GM11168 (cell line): Measurements from ENCODE around the gene REEP5.
"Not testable (repeated sequence)": the region's sequence is repeated elsewhere in the genome, so short reads cannot be mapped to it uniquely, and the experiment has no call there.

Source experiments
- in situ Hi-C: fragments of 300-500 bp; cut with MboI; formaldehyde crosslinking; loops from one replicate; pipeline ENCODE4 v1.12.0; 2022; ENCODE audit warnings: low sequenced_read_pairs; ENCODE audit not compliant: unreplicated experiment

Gene REEP5

GRCh38 chr5:112895682-112896081 lies 26.3 kb downstream of the REEP5 start:
- in situ Hi-C loops = no loop called here

DNA sequence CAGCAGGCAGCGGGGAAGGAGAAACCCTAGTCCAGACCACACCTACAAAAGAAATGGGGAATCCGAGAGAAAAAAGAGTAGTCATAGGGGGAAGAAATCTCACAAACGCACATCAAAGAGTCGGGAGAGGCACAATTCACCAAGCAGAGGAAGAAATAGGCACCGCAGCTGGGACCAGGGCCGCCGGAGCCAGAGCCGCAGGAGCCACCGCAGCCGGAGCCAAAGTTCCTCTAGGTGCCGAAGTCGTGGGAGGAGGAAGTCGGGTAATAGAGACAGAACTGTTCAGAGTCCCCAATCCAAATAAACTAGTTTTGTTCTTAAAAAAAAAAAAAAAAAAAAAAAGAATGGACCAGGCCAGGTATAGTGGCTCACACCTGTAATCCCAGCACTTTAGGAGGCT lies 29.3 kb downstream of the REEP5 start:
- in situ Hi-C loops = no loop called here

DNA sequence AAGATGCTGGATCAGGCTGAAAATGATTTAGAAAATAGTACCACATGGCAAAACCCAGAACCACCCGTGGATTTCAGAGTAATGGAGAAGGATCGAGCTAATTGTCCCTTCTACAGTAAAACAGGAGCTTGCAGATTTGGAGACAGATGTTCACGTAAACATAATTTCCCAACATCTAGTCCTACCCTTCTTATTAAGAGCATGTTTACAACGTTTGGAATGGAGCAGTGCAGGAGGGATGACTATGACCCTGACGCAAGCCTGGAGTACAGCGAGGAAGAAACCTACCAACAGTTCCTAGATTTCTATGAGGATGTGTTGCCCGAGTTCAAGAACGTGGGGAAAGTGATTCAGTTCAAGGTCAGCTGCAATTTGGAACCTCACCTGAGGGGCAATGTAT lies 30.0 kb downstream of the REEP5 start:
- in situ Hi-C loops = not testable (repeated sequence)

- in situ Hi-C loops = no loop called here
Measured at GRCh38 chr5:112886975-112887374, 35.1 kb downstream of the REEP5 start.

- in situ Hi-C loops = no loop called here
Measured at GRCh38 chr5:112885001-112885400, 37.0 kb downstream of the REEP5 start.

DNA sequence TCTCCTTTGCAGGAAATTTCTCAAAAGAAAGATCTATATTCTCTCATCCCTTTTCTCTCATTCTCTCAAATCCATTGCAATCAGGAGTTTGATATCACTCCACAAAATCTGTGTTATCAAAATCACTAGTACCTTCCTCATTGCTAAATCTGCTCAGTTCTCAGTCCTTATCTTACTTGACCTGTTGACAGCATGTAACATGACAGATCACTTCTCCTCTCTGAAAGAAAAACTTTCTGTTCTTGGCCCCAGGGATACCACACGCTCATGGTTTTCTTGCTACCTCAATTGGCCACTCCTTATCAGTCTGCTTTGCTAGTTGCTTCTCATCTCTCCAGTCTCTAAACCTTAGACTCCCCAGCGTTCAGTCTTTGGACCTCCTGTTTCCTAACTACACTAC lies 38.8 kb downstream of the REEP5 start:
- in situ Hi-C loops = no loop called here

- in situ Hi-C loops = no loop called here
Measured at GRCh38 chr5:112880219-112880964, 41.6 kb downstream of the REEP5 start.

DNA sequence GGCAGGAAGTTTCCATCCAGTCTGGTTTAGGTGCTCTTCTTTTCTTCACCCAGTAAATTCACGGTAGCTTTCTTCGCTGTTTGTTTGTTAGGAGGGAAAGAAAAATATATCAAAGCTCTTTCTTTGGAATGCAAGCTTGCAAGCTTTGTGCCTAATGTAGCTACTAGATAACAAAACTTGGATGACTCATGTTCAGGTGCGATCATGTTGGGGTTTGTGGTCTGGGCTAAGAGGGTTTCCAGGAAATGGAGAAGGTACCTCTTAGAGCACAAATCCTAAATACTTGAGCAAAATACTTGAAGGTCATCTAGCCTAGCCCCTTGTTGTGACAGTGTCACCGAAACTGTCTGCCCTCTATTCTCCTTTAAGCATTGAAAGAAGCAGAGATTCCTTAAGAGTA lies 43.3 kb downstream of the REEP5 start:
- in situ Hi-C loops = no loop called here

DNA sequence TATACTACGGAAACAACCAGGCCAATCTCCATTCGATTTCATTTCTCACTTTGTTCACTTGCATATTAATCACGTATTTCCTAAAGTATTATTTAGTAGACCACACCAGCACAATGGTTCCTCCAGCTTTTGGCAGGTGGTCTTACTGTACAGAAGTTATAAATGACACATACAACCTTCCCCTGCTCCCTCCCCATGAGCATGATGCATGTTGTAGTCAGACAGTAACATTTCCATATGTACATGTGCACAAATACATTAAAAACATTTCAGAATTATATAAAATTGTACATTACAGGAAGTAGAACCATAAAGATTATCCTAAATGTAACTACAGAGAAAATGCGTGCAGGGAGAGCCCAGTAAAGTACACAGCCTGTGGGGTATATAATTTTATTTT lies 43.9 kb downstream of the REEP5 start:
- in situ Hi-C loops = no loop called here

DNA sequence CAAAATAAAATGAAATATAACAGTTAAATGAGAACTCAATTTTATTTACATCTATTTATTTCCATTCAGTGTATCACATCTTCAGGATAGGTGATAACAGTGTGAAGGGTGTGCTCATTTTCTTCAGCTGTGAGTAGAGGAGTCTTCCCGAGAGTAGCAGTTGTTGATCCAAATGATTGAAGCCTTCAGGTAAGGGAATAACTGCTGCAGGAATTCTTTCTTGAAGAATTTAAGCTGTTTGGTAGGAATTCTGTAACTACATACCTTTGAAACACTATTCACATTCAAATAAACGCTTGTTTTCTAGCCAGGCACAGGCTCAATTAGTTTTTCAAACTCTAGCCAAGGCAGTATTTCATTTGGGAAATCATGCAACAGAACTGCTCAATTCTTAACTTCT lies 45.7 kb downstream of the REEP5 start:
- in situ Hi-C loops = no loop called here

- in situ Hi-C loops = no loop called here
Measured at GRCh38 chr5:112870966-112871365, 51.1 kb downstream of the REEP5 start.

GRCh38 chr5:112869948-112870347 lies 52.1 kb downstream of the REEP5 start:
- in situ Hi-C loops = no loop called here

DNA sequence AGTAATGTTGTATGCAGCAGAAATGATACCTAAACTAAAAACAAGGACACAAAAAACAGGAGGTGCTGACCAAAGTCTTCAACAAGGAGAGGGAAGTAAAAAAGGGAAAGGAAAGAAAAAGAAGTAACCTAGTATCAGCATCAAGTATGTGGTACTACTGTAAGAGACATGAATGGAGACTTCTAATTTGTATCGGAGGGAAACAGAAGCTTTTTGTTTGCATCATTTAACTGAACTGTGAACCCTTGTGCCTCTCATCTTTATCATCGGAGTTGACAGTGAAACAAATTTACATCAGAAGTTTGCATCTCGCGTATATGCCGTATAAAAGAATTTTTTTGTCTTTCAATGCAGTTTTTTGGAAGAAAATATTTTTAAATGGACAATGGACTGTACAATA lies 54.6 kb downstream of the REEP5 start:
- in situ Hi-C loops = no loop called here

DNA sequence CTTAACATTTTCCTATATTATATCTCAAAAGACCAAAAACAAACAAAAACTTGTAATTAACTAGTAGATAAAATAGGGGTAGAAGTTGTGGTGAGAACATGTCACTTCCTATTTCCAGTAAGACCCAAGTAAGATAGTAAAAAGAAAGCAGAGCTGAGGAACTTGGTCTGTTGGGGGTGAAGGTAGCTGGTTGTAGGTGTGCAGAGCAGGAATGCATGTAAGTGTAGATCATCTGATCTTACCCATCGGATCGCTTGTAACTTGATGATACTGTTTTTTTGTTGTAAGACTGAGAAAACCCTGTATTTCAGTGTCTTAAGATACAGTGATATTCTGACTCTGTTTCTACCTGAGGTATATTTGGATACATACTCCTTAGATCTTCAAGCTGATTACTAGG lies 55.3 kb downstream of the REEP5 start:
- in situ Hi-C loops = no loop called here

DNA sequence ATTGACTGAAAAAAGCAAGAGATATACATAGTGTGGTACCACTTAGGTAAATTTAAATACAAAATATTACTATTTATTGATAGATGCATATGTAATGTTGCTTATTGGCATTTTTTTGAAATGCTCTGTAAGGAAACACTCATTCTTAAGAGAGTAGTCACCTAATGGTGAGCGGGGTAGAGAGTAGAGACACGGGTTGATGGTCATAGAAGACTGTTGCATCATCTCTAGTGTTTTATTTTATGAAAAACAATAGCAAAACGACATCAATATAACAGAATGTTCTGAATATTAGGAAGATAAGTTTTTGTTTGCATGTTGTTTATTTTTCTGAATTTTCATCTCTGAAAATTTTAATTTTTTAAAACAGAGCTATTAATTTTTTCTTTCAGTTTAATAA lies 56.9 kb downstream of the REEP5 start:
- in situ Hi-C loops = no loop called here

GRCh38 chr5:112863549-112863948 lies 58.5 kb downstream of the REEP5 start:
- in situ Hi-C loops = no loop called here

DNA sequence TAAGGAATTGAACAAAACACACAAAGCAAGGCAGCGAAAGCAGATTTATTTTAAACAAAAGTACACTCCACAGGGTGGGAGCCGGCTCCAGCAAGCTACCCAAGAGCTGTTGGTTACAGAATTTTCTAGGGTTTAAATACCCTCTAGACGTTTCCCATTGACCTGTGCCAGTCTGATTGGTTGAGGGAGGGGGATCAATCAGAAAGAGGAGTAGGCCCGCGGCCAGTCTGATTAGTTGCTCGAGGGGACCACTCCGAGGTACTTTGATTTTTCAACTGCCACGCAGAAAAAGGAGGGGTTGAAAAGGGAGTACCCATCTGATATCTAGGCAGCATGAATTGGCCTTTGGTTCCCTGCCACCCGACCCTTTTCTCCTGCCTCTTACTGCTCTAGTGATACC lies 59.9 kb downstream of the REEP5 start:
- in situ Hi-C loops = no loop called here

DNA sequence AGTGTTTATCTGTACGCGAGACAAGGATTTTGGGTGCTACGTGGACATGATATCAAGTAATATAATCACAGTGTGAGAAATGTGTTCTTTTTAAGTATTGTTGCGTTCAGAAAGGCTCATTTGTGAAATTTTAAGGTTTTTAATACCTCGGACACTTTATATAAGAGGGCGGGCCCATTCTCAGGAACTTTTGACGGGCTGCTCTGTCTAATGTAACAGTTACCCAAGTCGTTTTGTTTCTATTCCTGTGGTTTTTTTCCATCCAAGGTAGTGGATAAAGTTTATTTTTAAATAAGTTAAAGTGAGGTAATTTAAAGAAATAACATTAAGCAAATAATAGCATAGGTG lies 60.4 kb downstream of the REEP5 start:
- in situ Hi-C loops = no loop called here

- in situ Hi-C loops = no loop called here
Measured at GRCh38 chr5:112860929-112861637, 60.9 kb downstream of the REEP5 start, which contains the start of gene SRP19. TSS of gene SRP19 (plus strand) at chr5:112861287. CDS start at chr5:112861377, 90 bp downstream.

GRCh38 chr5:112860571-112860928 lies 61.5 kb downstream of the REEP5 start:
- in situ Hi-C loops = not testable (repeated sequence)

- in situ Hi-C loops = no loop called here
Measured at GRCh38 chr5:112857866-112858265, 64.2 kb downstream of the REEP5 start.

GRCh38 chr5:112854651-112855050 lies 67.4 kb downstream of the REEP5 start:
- in situ Hi-C loops = no loop called here
